Stimulated activated CD8-positive, alpha-beta memory T cell treated with anti-CD3 and anti-CD28 coated beads, Interleukin-7, amount 100 ng/mL, for 1 hour (primary cell): ENCODE measurements around the gene ZIM2.
"Not testable (repeated sequence)": the region's sequence is repeated elsewhere in the genome, so short reads cannot be mapped to it uniquely, and the experiment has no call there.

Experiments used
- DNase-seq, 2 donors: peaks; one replicate each; pipeline ENCODE4 v3.0.0-alpha.2; 2020; ENCODE audit warnings: low read depth in 2 of 2

ZIM2 gene

GRCh38 chr19:56840451-56841192 is at the start of gene ZIM2, which contains the start of gene PEG3:
Gene ZIM2 (minus strand): TSS chr19:56840726. CDS start chr19:56824277, 16,449 bp downstream.
Gene PEG3 (minus strand): TSS chr19:56840726. CDS start chr19:56824655, 16,071 bp downstream.
- DNase-seq: no peak

- no peak for DNase-seq
These were observed 44.9 kb upstream of the ZIM2 start for GRCh38 chr19:56885173-56885985.

GRCh38 chr19:56884441-56884840 is 43.9 kb upstream of the ZIM2 start:
- no peak for DNase-seq

- DNase-seq: no peak
These were observed 40.2 kb upstream of the ZIM2 start for GRCh38 chr19:56880592-56881190.

- DNase-seq: no peak
These were observed 36.7 kb upstream of the ZIM2 start for GRCh38 chr19:56877069-56877715.

GRCh38 chr19:56875717-56876116 is 35.2 kb upstream of the ZIM2 start:
- DNase-seq: no peak

- DNase-seq: no peak
These were observed 34.0 kb upstream of the ZIM2 start for GRCh38 chr19:56874530-56874929.

GRCh38 chr19:56873493-56873892 is 33.0 kb upstream of the ZIM2 start:
- no peak for DNase-seq

- DNase-seq: no peak
These were observed 29.4 kb upstream of the ZIM2 start for GRCh38 chr19:56869886-56870285.

- no peak for DNase-seq
These were observed 27.9 kb upstream of the ZIM2 start for GRCh38 chr19:56868446-56868845.

- no peak for DNase-seq
These were observed 26.0 kb upstream of the ZIM2 start for GRCh38 chr19:56866538-56866937.

- no peak for DNase-seq
These were observed 24.1 kb upstream of the ZIM2 start for GRCh38 chr19:56864443-56865125.

- no peak for DNase-seq
These were observed 22.2 kb upstream of the ZIM2 start for GRCh38 chr19:56862741-56863140.

GRCh38 chr19:56860409-56860808 is 19.9 kb upstream of the ZIM2 start:
- DNase-seq: not testable (repeated sequence)

- no peak for DNase-seq
These were observed 17.5 kb upstream of the ZIM2 start for GRCh38 chr19:56858026-56858425.

GRCh38 chr19:56856822-56857221 is 16.3 kb upstream of the ZIM2 start:
- DNase-seq: no peak

GRCh38 chr19:56852361-56852760 is 11.8 kb upstream of the ZIM2 start:
- not testable (repeated sequence) for DNase-seq

GRCh38 chr19:56848166-56848565 is 7.6 kb upstream of the ZIM2 start:
- no peak for DNase-seq

GRCh38 chr19:56842412-56842811 is 1.9 kb upstream of the ZIM2 start:
- no peak for DNase-seq

GRCh38 chr19:56841193-56841543 is 642 bp upstream of the ZIM2 start:
- DNase-seq: no peak

GRCh38 chr19:56839652-56840450 is 675 bp downstream of the ZIM2 start:
- no peak for DNase-seq
